Measurements from ENCODE around the gene RXRA. TPM values are rescaled to one million over a fixed set of nuclear protein-coding genes. Genes with fewer than 3 reads are reported as not detected.

Gene RXRA
- total and polyA plus RNA-seq, 4 donors = 41.5 to 116 (median 74.1) TPM

DNA sequence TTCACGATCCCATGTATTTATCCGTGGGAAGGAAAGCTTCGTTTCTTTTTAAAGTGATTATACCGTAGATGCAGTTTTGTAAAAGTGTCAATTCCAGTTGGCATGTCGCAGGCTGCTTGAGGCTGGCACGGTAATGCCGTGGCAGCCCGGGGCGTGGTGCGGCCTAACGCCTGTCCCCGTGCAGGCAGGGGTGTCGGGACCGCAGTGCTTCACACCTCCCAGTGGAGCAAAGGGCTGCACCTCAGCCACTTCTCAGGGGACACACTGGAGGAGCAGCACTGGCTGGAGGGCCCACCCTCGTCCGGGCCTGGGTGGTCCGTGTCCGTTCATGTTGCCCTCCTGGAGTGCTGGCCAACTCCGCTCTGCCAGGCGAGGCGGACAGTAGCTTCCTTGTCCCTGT, 103.2 kb downstream of the RXRA start:
- H3K9me3 ChIP-seq (ENCODE audit: control insufficient read depth in 4 of 4, low read length in 3 of 4) = no peaks in the 10 kb centered on the region
- no peak for TF ChIP-seq HNF4G (IDR thresholded peaks at IDR 0.05)
- no peak overlapping the region for H3K9ac ChIP-seq (ENCODE audit: low read depth in 1 of 2, low read length in 2 of 2)
- no peaks in the 10 kb centered on the region for H3K27me3 ChIP-seq (ENCODE audit: control insufficient read depth in 4 of 4, insufficient read depth in 4 of 4, low read length in 3 of 4)
- H3K4me1 ChIP-seq (ENCODE audit: control insufficient read depth in 4 of 4, insufficient read depth in 4 of 4, low read length in 3 of 4) = peaks cover 4 to 51% (median 27%) of the 10 kb centered on the region in 4 donors
- WGBS = 93% methylated on average over 21 of the region's 21 CpGs
- DNase-seq (ENCODE audit: low spot score) = no peak
- no peak overlapping the region for H3K4me3 ChIP-seq (ENCODE audit: low read depth in 1 of 3, low read length in 3 of 3)
- peaks cover 19 to 54% (median 23%) of the 10 kb centered on the region in 4 donors for H3K36me3 ChIP-seq (ENCODE audit: control insufficient read depth in 4 of 4, insufficient read depth in 3 of 4, low read depth in 1 of 4, low read length in 3 of 4)
- no peak overlapping the region for H3K27ac ChIP-seq (ENCODE audit: low read depth in 1 of 2, low read length in 2 of 2)

DNA sequence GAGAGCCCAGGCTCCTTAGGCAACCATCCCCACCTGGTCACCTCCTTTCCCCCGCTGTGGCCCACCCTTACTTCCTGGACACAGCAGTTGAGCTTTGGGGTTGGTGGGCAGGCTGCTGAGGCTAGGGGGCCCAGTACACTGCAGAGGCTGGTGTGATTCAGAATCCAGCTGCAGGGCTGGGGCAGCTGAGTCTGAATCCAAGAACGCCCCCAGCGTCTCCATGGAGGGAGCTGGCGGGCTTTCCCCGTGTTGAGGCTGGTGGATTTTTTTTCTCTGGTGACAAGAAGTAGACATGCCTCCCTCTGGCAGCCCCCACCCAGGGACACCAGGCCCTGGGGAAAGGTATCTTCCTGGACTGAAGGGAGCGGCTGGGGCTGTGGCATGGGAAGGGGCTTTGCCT, 104.8 kb downstream of the RXRA start:
- H3K9me3 ChIP-seq (ENCODE audit: control insufficient read depth in 4 of 4, low read length in 3 of 4) = no peaks in the 10 kb centered on the region
- H3K4me3 ChIP-seq (ENCODE audit: low read depth in 1 of 3, low read length in 3 of 3) = no peak overlapping the region
- no peak for DNase-seq (ENCODE audit: low spot score)
- peak overlapping the region in 1 of 2 donors; percentile 89 for H3K27ac ChIP-seq (ENCODE audit: low read depth in 1 of 2, low read length in 2 of 2)
- H3K27me3 ChIP-seq (ENCODE audit: control insufficient read depth in 4 of 4, insufficient read depth in 4 of 4, low read length in 3 of 4) = no peaks in the 10 kb centered on the region
- no peak overlapping the region for H3K9ac ChIP-seq (ENCODE audit: low read depth in 1 of 2, low read length in 2 of 2)
- 89% methylated on average over 6 of the region's 6 CpGs for WGBS
- H3K36me3 ChIP-seq (ENCODE audit: control insufficient read depth in 4 of 4, insufficient read depth in 3 of 4, low read depth in 1 of 4, low read length in 3 of 4) = peaks cover 16 to 48% (median 20%) of the 10 kb centered on the region in 4 donors
- TF ChIP-seq HNF4G (IDR thresholded peaks at IDR 0.05) (no peak), NR2F2 (IDR thresholded peaks at IDR 0.05) (no peak)
- TF ChIP-seq, protein P1, sequence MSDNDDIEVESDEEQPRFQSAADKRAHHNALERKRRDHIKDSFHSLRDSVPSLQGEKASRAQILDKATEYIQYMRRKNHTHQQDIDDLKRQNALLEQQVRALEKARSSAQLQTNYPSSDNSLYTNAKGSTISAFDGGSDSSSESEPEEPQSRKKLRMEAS (IDR thresholded peaks at IDR 0.05) = no peak
- TF ChIP-seq, protein P2, sequence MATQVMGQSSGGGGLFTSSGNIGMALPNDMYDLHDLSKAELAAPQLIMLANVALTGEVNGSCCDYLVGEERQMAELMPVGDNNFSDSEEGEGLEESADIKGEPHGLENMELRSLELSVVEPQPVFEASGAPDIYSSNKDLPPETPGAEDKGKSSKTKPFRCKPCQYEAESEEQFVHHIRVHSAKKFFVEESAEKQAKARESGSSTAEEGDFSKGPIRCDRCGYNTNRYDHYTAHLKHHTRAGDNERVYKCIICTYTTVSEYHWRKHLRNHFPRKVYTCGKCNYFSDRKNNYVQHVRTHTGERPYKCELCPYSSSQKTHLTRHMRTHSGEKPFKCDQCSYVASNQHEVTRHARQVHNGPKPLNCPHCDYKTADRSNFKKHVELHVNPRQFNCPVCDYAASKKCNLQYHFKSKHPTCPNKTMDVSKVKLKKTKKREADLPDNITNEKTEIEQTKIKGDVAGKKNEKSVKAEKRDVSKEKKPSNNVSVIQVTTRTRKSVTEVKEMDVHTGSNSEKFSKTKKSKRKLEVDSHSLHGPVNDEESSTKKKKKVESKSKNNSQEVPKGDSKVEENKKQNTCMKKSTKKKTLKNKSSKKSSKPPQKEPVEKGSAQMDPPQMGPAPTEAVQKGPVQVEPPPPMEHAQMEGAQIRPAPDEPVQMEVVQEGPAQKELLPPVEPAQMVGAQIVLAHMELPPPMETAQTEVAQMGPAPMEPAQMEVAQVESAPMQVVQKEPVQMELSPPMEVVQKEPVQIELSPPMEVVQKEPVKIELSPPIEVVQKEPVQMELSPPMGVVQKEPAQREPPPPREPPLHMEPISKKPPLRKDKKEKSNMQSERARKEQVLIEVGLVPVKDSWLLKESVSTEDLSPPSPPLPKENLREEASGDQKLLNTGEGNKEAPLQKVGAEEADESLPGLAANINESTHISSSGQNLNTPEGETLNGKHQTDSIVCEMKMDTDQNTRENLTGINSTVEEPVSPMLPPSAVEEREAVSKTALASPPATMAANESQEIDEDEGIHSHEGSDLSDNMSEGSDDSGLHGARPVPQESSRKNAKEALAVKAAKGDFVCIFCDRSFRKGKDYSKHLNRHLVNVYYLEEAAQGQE (IDR thresholded peaks at IDR 0.05) = no peak
- H3K4me1 ChIP-seq (ENCODE audit: control insufficient read depth in 4 of 4, insufficient read depth in 4 of 4, low read length in 3 of 4) = peaks cover 11 to 60% (median 33%) of the 10 kb centered on the region in 4 donors

DNA sequence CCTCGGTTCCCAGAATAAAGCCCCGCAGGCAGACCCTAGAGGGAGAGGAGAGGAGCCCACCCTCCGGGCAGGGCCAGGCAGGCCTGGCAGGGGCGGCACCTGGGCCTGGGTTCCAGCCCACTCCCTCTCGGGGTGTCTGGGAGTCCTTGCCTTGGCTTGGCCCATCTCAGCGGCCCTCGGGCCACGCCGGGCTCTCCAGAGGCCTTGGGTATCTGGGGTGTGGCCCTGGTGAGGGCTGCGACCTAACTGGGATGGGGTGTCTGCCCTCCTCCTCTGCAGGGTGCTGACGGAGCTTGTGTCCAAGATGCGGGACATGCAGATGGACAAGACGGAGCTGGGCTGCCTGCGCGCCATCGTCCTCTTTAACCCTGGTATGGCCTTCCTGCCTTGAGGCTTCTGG, 105.4 kb downstream of the RXRA start:
- H3K9ac ChIP-seq (ENCODE audit: low read depth in 1 of 2, low read length in 2 of 2) = no peak overlapping the region
- WGBS = 83% methylated on average over 16 of the region's 16 CpGs
- no peak for DNase-seq (ENCODE audit: low spot score)
- H3K9me3 ChIP-seq (ENCODE audit: control insufficient read depth in 4 of 4, low read length in 3 of 4) = no peaks in the 10 kb centered on the region
- no peak overlapping the region for H3K4me3 ChIP-seq (ENCODE audit: low read depth in 1 of 3, low read length in 3 of 3)
- H3K4me1 ChIP-seq (ENCODE audit: control insufficient read depth in 4 of 4, insufficient read depth in 4 of 4, low read length in 3 of 4) = peaks cover 11 to 64% (median 38%) of the 10 kb centered on the region in 4 donors
- no peak for TF ChIP-seq YY1 (IDR thresholded peaks at IDR 0.05)
- no peak for TF ChIP-seq JUND (IDR thresholded peaks at IDR 0.05)
- TF ChIP-seq, protein P3, sequence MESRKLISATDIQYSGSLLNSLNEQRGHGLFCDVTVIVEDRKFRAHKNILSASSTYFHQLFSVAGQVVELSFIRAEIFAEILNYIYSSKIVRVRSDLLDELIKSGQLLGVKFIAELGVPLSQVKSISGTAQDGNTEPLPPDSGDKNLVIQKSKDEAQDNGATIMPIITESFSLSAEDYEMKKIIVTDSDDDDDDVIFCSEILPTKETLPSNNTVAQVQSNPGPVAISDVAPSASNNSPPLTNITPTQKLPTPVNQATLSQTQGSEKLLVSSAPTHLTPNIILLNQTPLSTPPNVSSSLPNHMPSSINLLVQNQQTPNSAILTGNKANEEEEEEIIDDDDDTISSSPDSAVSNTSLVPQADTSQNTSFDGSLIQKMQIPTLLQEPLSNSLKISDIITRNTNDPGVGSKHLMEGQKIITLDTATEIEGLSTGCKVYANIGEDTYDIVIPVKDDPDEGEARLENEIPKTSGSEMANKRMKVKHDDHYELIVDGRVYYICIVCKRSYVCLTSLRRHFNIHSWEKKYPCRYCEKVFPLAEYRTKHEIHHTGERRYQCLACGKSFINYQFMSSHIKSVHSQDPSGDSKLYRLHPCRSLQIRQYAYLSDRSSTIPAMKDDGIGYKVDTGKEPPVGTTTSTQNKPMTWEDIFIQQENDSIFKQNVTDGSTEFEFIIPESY (IDR thresholded peaks at IDR 0.05) = no peak
- no peak for TF ChIP-seq HNF4G (IDR thresholded peaks at IDR 0.05)
- no peaks in the 10 kb centered on the region for H3K27me3 ChIP-seq (ENCODE audit: control insufficient read depth in 4 of 4, insufficient read depth in 4 of 4, low read length in 3 of 4)
- peak overlapping the region; percentile 38 to 89 for H3K27ac ChIP-seq (ENCODE audit: low read depth in 1 of 2, low read length in 2 of 2)
- peaks cover 13 to 49% (median 20%) of the 10 kb centered on the region in 4 donors for H3K36me3 ChIP-seq (ENCODE audit: control insufficient read depth in 4 of 4, insufficient read depth in 3 of 4, low read depth in 1 of 4, low read length in 3 of 4)
